ENCODE data around the gene CCR8.

Gene CCR8, protein sequence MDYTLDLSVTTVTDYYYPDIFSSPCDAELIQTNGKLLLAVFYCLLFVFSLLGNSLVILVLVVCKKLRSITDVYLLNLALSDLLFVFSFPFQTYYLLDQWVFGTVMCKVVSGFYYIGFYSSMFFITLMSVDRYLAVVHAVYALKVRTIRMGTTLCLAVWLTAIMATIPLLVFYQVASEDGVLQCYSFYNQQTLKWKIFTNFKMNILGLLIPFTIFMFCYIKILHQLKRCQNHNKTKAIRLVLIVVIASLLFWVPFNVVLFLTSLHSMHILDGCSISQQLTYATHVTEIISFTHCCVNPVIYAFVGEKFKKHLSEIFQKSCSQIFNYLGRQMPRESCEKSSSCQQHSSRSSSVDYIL

DNA sequence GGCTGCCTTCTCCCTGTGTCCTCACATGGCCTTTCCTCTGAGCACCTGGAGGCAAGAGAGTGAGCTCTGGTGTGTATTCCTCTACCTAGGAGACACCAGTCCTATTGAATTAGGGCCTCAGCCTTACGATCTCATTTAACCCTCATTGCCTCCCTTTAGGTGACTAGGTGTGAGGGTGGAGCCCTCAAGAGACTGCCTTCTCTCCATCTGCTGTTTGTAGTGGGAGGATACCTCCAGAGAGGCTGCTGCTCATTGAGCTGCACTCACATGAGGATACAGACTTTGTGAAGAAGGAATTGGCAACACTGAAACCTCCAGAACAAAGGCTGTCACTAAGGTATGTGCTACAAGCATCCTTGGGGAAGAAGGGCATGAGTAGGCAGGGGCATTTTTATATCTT is at the start of gene CCR8:
Gene CCR8 (plus strand): TSS at position 217 of the 400 bp plus-strand sequence. CDS start 2,623 bp downstream, outside the sequence.
- peaks cover 51% of the 10 kb centered on the region for H3K4me1 ChIP-seq (ENCODE audit: insufficient read depth, low read length, poor library complexity, severe bottlenecking)
- peak within 1 kb of the TSS; percentile 70 for H2AFZ ChIP-seq (ENCODE audit: low read length)
- peaks cover 12% of the 10 kb centered on the region; the same call in 1 of the 2 replicates for H3K79me2 ChIP-seq (ENCODE audit: insufficient read depth, low read length)
- H3K4me2 ChIP-seq (ENCODE audit: low read depth, low read length, poor library complexity, severe bottlenecking), result peak within 1 kb of the TSS; percentile 47
- peak within 1 kb of the TSS; percentile 62 for H3K9ac ChIP-seq (ENCODE audit: low read depth, low read length, poor library complexity, severe bottlenecking)
- H3K9me2 ChIP-seq (replicated peaks; ENCODE audit: low read depth, low read length), result no peaks in the 10 kb centered on the region
- TF ChIP-seq CTCF (conservative IDR thresholded peaks at IDR 0.05; ENCODE audit: low read length), result no peak
- TF ChIP-seq EZH2phosphoT487 (IDR thresholded peaks at IDR 0.05; ENCODE audit: borderline replicate concordance), result no peak
- H4K20me1 ChIP-seq (ENCODE audit: insufficient read depth, low read length, poor library complexity, severe bottlenecking), result no peaks in the 10 kb centered on the region
- no peaks in the 10 kb centered on the region; the same call in 1 of the 2 replicates for H3K36me3 ChIP-seq (ENCODE audit: insufficient read depth, low read length)
- H3K4me3 ChIP-seq (ENCODE audit: low read length, poor library complexity, severe bottlenecking), result peak within 1 kb of the TSS; percentile 61
- no peaks in the 10 kb centered on the region for H3F3A ChIP-seq (ENCODE audit: low read depth)
- H3K27me3 ChIP-seq (ENCODE audit: insufficient read depth, low read length, poor library complexity, severe bottlenecking), result no peaks in the 10 kb centered on the region
- H3K9me3 ChIP-seq (ENCODE audit: insufficient read depth, low read depth, low read length), result no peaks in the 10 kb centered on the region

GRCh38 chr3:39279745-39280517 is 49.6 kb upstream of the CCR8 start, which contains the start of gene CX3CR1:
TSS of gene CX3CR1 (minus strand) at chr3:39280036. CDS start at chr3:39266509, 13,527 bp downstream.
- H2AFZ ChIP-seq (ENCODE audit: low read length), result peak within 1 kb of the TSS; percentile 86
- H3K9ac ChIP-seq (ENCODE audit: low read depth, low read length, poor library complexity, severe bottlenecking), result peak within 1 kb of the TSS; percentile 20
- H3K27me3 ChIP-seq (ENCODE audit: insufficient read depth, low read length, poor library complexity, severe bottlenecking), result no peaks in the 10 kb centered on the region
- H3K79me2 ChIP-seq (ENCODE audit: insufficient read depth, low read length), result no peaks in the 10 kb centered on the region
- H3K9me3 ChIP-seq (ENCODE audit: insufficient read depth, low read depth, low read length), result no peaks in the 10 kb centered on the region
- peak within 1 kb of the TSS; percentile 52 for H3K4me2 ChIP-seq (ENCODE audit: low read depth, low read length, poor library complexity, severe bottlenecking)
- no peaks in the 10 kb centered on the region for H4K20me1 ChIP-seq (ENCODE audit: insufficient read depth, low read length, poor library complexity, severe bottlenecking)
- no peaks in the 10 kb centered on the region for H3F3A ChIP-seq (ENCODE audit: low read depth)
- H3K4me3 ChIP-seq (ENCODE audit: low read length, poor library complexity, severe bottlenecking), result peak within 1 kb of the TSS; percentile 42
- no peaks in the 10 kb centered on the region for H3K9me2 ChIP-seq (replicated peaks; ENCODE audit: low read depth, low read length)
- H3K4me1 ChIP-seq (ENCODE audit: insufficient read depth, low read length, poor library complexity, severe bottlenecking), result peaks cover 22% of the 10 kb centered on the region
- TF ChIP-seq EZH2phosphoT487 (IDR thresholded peaks at IDR 0.05; ENCODE audit: borderline replicate concordance), result no peak
- no peak for TF ChIP-seq CTCF (conservative IDR thresholded peaks at IDR 0.05; ENCODE audit: low read length)
- H3K36me3 ChIP-seq (ENCODE audit: insufficient read depth, low read length), result no peaks in the 10 kb centered on the region

DNA sequence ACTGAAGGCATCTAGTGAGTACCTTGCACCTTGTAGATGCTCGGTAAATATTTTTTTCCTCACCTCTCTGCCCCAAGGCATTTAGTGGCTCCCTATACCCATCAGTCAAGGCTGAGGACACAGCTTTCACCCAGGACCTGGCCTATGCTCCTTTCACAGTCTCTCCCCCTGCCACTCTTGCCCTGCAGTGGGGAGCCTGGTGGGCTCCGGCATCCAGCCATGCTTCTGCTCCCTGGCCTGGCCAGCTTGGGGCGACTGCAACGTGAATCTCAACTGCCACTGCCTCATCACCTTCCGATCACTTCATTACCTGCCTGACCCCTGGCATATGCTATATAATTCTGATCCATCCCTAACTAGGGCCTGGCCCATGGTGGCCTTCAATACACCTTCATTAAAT is 48.9 kb upstream of the CCR8 start:
- Histone ChIP-seq H4K20me1 (ENCODE audit: insufficient read depth, low read length, poor library complexity, severe bottlenecking) (no peaks in the 10 kb centered on the region), H3F3A (ENCODE audit: low read depth) (no peaks in the 10 kb centered on the region), H3K27me3 (ENCODE audit: insufficient read depth, low read length, poor library complexity, severe bottlenecking) (no peaks in the 10 kb centered on the region), H2AFZ (ENCODE audit: low read length) (peak overlapping the region; percentile 86; the same call in 1 of the 2 replicates), H3K9me2 (replicated peaks; ENCODE audit: low read depth, low read length) (no peaks in the 10 kb centered on the region), H3K79me2 (ENCODE audit: insufficient read depth, low read length) (no peaks in the 10 kb centered on the region), H3K36me3 (ENCODE audit: insufficient read depth, low read length) (no peaks in the 10 kb centered on the region), H3K4me2 (ENCODE audit: low read depth, low read length, poor library complexity, severe bottlenecking) (peak overlapping the region; percentile 52), H3K9me3 (ENCODE audit: insufficient read depth, low read depth, low read length) (no peaks in the 10 kb centered on the region), H3K4me3 (ENCODE audit: low read length, poor library complexity, severe bottlenecking) (peak overlapping the region; percentile 42), H3K4me1 (ENCODE audit: insufficient read depth, low read length, poor library complexity, severe bottlenecking) (peaks cover 22% of the 10 kb centered on the region), H3K9ac (ENCODE audit: low read depth, low read length, poor library complexity, severe bottlenecking) (peak overlapping the region; percentile 20)
- TF ChIP-seq EZH2phosphoT487 (IDR thresholded peaks at IDR 0.05; ENCODE audit: borderline replicate concordance) (no peak), CTCF (conservative IDR thresholded peaks at IDR 0.05; ENCODE audit: low read length) (no peak)

All from Loucy (cell line).